ENCODE results near the gene EMC8.
"Not testable (repeated sequence)": the region's sequence is repeated elsewhere in the genome, so short reads cannot be mapped to it uniquely, and the experiment has no call there.

EMC8 gene

GRCh38 chr16:85799497-85800320 lies at the start of gene EMC8, which contains the start of gene COX4I1:
Gene EMC8 (minus strand): TSS chr16:85799544. CDS start chr16:85799295, 249 bp downstream.
Gene COX4I1 (plus strand): TSS chr16:85799695. CDS start chr16:85801206, 1,511 bp downstream.
- peak; percentile 68 for DNase-seq

GRCh38 chr16:85848986-85849385 lies 49.6 kb upstream of the EMC8 start:
- no peak for DNase-seq

GRCh38 chr16:85847681-85848601 lies 48.6 kb upstream of the EMC8 start:
- no peak for DNase-seq

- DNase-seq = no peak
Measured at GRCh38 chr16:85847036-85847435, 47.7 kb upstream of the EMC8 start.

GRCh38 chr16:85846461-85846860 lies 47.1 kb upstream of the EMC8 start:
- DNase-seq = no peak

GRCh38 chr16:85845266-85845665 lies 45.9 kb upstream of the EMC8 start:
- DNase-seq = no peak

- no peak for DNase-seq
Measured at GRCh38 chr16:85844786-85845185, 45.4 kb upstream of the EMC8 start.

GRCh38 chr16:85844169-85844481 lies 44.8 kb upstream of the EMC8 start:
- no peak for DNase-seq

GRCh38 chr16:85843471-85844168 lies 44.3 kb upstream of the EMC8 start:
- no peak for DNase-seq

- no peak for DNase-seq
Measured at GRCh38 chr16:85842848-85843247, 43.5 kb upstream of the EMC8 start.

GRCh38 chr16:85842435-85842834 lies 43.1 kb upstream of the EMC8 start:
- no peak for DNase-seq

- no peak for DNase-seq
Measured at GRCh38 chr16:85840801-85841200, 41.5 kb upstream of the EMC8 start.

GRCh38 chr16:85840395-85840794 lies 41.1 kb upstream of the EMC8 start:
- no peak for DNase-seq

GRCh38 chr16:85839681-85840240 lies 40.4 kb upstream of the EMC8 start:
- DNase-seq = no peak

- DNase-seq = no peak
Measured at GRCh38 chr16:85838876-85839585, 39.7 kb upstream of the EMC8 start.

GRCh38 chr16:85838381-85838780 lies 39.0 kb upstream of the EMC8 start:
- DNase-seq = no peak

GRCh38 chr16:85837654-85838053 lies 38.3 kb upstream of the EMC8 start:
- not testable (repeated sequence) for DNase-seq

GRCh38 chr16:85836706-85837582 lies 37.6 kb upstream of the EMC8 start:
- no peak for DNase-seq

- DNase-seq = no peak
Measured at GRCh38 chr16:85835956-85836705, 36.8 kb upstream of the EMC8 start.

GRCh38 chr16:85835227-85835751 lies 35.9 kb upstream of the EMC8 start:
- DNase-seq = no peak

Data from GF-D8 (cell line).